ENCODE data around the gene RBM33.

Gene RBM33

GRCh38 chr7:155629171-155629570 lies 15.3 kb upstream of the RBM33 start:
- DNase-seq (ENCODE audit: low read depth): no peak

GRCh38 chr7:155631155-155631554 lies 13.3 kb upstream of the RBM33 start:
- DNase-seq (ENCODE audit: low read depth): no peak

DNA sequence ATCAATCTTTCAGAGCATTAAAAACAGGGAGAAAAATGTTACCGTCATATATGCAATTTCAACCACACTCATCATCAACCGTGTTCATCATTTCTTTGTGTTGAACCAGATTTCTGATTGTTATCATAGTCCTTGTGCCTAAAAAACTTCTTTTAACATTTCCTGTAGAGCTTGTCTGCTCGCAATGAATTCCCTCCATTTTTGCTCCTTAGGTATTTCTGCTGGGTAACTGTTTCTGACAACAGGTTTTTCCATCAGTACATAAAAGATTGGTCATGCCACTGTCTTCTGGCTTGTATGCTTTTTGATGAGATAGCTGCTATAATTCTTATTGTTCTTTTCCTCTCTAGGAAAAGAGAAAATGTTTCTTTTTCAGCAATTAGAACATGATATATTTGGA lies 8.6 kb upstream of the RBM33 start:
- no peak for DNase-seq (ENCODE audit: low read depth)

- DNase-seq (ENCODE audit: low read depth): no peak
These were observed 7.3 kb upstream of the RBM33 start for GRCh38 chr7:155637155-155637554.

- DNase-seq (ENCODE audit: low read depth): no peak
These were observed 6.1 kb upstream of the RBM33 start for GRCh38 chr7:155638366-155638765.

DNA sequence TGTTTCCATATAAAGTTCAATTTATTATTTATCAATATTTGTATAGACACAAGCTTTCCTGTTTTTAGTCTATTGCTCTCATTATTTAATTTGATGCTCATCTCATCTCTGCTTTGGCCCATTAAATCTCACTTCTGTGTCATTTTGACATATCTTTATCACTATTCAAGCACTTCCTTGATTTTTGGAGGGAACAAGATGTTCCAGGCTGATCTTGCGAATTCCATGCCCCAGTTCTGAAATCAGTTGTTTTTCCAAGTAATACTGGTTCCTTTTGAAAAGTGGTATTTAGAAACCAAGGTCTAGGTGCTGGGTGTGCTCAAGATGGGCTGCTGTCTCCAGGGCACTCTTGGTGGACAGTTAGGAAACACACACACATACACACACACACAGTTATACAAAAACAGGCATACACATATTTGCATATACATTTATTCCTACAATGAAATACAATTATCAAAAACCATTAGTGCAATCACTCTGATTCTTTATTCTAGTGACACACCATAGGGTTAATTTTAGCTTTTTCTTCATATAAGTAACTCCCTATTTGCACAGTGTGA lies 4.4 kb upstream of the RBM33 start:
- DNase-seq (ENCODE audit: low read depth): no peak

GRCh38 chr7:155640629-155641028 lies 3.8 kb upstream of the RBM33 start:
- no peak for DNase-seq (ENCODE audit: low read depth)

- no peak for DNase-seq (ENCODE audit: low read depth)
These were observed 670 bp upstream of the RBM33 start for GRCh38 chr7:155643804-155644177.

- DNase-seq (ENCODE audit: low read depth): peak; percentile 15
These were observed 579 bp downstream of the RBM33 start for GRCh38 chr7:155644971-155645509.

GRCh38 chr7:155645662-155646061 lies 1.2 kb downstream of the RBM33 start:
- no peak for DNase-seq (ENCODE audit: low read depth)

DNA sequence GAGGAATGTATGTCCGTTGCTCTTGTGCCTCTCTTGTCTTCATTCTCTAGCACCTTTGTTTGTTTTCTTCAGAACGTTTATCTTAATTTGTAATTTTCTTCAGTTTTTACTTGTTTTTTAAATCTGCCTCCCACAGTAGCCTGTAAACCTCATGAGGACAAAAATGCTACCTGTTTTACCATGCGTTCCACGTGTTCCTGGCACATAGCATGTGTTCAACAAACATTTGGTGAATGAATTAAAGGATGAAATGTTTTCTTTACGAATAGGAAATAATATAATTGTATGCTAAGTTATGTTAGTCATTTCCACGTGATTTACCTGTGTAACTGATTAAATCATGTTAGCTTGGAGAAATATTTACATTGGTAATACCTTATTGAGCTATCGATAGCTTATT lies 2.2 kb downstream of the RBM33 start:
- DNase-seq (ENCODE audit: low read depth): no peak

- no peak for DNase-seq (ENCODE audit: low read depth)
These were observed 2.8 kb downstream of the RBM33 start for GRCh38 chr7:155647302-155647701.

- DNase-seq (ENCODE audit: low read depth): no peak
These were observed 3.3 kb downstream of the RBM33 start for GRCh38 chr7:155647734-155648133.

DNA sequence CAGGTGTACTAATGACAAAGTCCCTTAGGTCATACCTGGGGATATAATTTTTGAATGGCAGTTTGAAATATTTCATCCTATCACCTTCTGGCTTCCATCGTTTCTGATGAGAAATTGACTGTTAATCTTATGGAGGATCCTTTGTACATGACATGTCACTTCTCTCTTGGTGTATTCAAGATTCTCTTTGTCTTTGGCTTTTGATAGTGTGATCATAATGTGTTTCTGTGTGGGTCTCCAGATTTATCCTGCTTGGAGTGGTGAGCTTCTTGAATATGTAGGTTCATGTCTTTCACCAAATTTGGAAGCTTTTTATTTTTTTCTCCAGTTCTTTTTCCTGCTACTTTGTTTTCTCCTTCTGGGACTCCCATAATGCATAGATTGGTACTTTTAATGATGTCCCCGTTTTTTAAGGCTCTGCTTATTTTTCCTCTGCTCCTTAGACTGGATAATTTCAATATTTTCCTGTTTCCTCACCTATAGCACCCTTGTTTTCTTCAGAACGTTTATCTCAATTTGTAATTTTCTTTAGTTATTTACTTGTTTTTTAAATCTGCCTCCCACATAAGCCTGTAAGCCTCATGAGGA lies 4.4 kb downstream of the RBM33 start:
- DNase-seq (ENCODE audit: low read depth): no peak

GRCh38 chr7:155649588-155649987 lies 5.1 kb downstream of the RBM33 start:
- DNase-seq (ENCODE audit: low read depth): no peak

DNA sequence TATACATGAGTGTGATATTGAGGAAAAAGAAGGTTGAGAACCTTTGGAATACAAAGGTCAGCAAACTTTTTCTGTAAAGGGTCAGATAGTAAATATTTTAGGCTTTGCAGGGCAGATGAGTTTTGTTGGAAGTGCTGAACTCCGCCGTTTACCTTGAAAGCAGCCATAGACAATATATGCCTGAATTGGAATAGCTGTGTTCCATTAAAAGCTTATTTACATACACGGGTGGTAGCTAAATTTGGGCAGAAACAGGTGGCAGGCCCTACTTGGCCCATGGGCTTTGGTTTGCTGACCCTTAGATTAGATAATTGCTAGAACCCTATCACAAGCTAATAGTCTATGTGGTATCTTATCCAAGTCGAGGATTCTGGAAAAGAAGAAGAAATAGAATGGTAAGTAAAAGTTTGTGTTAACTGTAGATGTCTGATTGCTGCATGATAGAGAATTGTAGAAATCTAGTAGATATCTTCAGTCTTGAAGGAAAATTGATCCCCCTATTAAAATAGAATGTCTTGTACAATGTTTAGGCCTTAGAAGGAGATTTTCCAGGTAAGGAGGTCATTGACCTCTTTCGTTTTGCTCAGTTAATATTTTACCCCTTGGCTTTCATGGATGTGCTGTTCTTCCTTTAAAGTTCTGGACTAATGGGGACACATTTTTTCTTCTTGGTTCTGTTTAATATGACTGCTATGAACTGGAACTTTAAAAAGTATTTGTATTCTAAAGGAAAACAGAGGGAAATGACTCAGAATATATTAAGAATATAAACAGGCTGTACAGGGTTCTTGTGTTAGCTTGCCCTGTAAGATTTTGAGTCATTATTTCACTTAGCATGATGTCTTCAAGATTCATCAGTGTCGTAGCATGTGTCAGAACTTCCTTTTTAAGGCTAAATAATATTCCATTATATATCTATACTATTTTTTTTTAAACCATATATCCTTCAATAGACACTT lies 8.0 kb downstream of the RBM33 start:
- DNase-seq (ENCODE audit: low read depth): no peak

DNA sequence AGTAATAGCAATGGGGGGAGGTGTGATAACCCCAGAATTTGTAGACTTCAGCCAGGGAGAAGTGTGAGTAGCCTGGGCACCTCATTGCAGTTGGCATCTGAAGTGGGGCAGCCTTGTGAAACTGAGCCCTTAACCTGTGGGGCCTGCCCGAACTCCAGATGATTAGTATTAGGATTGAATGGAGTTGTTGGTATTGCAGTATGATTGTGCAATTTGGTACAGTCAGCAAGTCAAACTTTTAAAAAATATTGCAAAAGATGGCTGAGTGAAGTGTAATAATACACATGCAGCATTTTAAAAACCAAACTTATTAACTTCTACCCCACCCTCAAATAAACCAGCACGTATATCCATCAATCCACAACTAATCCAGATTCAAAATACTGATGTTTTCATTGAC lies 9.3 kb downstream of the RBM33 start:
- no peak for DNase-seq (ENCODE audit: low read depth)

DNA sequence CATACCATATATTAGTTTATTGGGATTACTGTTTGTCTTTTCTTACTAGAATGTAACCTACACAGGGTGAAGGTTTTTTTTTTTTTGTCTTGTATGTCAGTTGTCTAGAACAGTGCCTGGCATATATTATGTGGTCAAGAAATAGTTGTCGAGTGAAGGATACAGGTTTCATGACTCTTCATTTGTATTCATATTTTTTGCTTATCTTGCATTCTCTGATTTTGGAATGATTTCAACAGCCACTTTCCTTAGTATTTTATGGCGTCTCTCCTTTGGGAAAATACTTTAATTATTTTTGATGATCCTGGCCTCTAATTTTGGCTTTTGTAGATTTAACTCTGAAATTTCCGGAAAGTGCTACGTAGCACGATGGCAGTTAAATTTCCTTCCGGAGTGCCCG lies 12.4 kb downstream of the RBM33 start:
- no peak for DNase-seq (ENCODE audit: low read depth)

GRCh38 chr7:155660059-155660757 lies 15.7 kb downstream of the RBM33 start:
- DNase-seq (ENCODE audit: low read depth): no peak

GRCh38 chr7:155660758-155661093 lies 16.3 kb downstream of the RBM33 start:
- DNase-seq (ENCODE audit: low read depth): no peak

DNA sequence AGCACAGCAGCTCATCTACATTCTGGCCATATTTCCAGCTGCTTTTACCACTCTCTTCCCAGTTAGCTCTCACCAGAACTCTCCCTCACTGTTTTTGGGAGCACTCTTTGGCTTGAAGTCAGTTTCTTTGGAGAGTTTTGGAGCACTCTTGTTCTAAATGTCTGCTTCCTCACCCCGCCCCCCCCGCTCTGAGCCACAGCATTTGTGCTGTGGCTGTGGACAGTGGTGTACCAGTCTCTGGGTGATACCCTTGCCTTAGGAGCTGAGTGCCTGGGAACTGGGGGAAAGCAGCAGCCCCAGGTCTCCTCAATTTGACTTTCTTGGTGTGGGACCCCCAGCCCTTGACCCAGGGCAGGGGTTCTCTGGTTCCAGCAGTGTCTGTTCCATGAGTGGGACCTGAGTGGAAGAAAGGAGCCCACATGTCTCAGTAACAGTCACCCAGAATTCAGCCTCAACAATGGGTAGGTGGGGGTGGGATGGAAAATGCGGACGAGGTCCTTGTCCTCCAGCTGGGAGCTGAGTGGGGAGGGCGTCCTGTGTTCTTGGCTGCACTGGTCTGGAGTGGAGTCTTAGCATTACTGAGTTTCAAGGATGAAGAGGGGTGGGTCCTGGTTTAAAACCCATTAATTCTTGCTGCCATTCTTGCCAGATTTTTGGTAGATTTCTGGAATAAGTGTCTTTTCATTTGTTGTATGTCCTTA lies 18.0 kb downstream of the RBM33 start:
- no peak for DNase-seq (ENCODE audit: low read depth)

DNA sequence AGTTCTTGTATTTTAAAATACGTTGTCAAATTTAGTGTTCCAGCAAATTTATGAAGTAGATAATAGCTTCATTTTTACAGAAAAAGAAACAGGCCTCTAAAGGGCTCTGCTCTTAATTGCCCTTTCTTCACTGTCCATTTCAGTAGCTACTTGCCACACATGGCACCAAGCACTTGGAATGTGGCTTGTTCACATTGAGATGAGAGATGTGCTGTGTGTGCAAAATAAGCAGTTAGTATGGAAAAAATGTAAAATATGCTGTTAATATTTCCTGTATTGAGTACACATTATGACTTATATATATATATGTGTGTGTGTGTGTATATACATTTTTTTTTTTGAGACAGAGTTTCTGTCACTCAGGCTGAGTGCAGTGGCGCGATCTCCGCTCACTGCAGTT lies 19.5 kb downstream of the RBM33 start:
- DNase-seq (ENCODE audit: low read depth): no peak
